Neutrophil (primary cell): ENCODE results near the gene SHPK.

Experiments
- H3K27ac ChIP-seq: fragments of 200-600 bp; sonication (generic); 2 replicates; pipeline ENCODE4 v1.5.1; 2016; ENCODE audit warnings: mild to moderate bottlenecking, moderate library complexity
- H3K27me3 ChIP-seq: fragments of 200-600 bp; sonication (generic); 2 replicates; pipeline ENCODE4 v1.6.0; 2016; ENCODE audit warnings: mild to moderate bottlenecking
- H3K36me3 ChIP-seq: fragments of 200-600 bp; sonication (generic); 2 replicates; pipeline ENCODE4 v1.5.1; 2017
- H3K4me1 ChIP-seq, 2 experiments: fragments of 200-600 bp in 1 of 2; sonication (generic) in 1 of 2; 1 replicate in 1 of 2; 2 replicates in 1 of 2; pipeline versions ENCODE4 v1.5.1 to v1.6.1; 2013 to 2016; ENCODE audit warnings: low read depth in 1 of 2, low read length in 1 of 2, mild to moderate bottlenecking in 1 of 2, moderate library complexity in 1 of 2; ENCODE audit not compliant: control insufficient read depth in 1 of 2, insufficient read depth in 1 of 2
- H3K4me3 ChIP-seq, 2 experiments: fragments of 200-600 bp in 1 of 2; sonication (generic) in 1 of 2; 1 replicate in 1 of 2; 2 replicates in 1 of 2; pipeline ENCODE4 v1.5.1; 2013 to 2016; ENCODE audit warnings: low read depth in 1 of 2, low read length in 1 of 2, mild to moderate bottlenecking in 1 of 2, moderate library complexity in 1 of 2
- H3K9me3 ChIP-seq: fragments of 200-600 bp; sonication (generic); 2 replicates; pipeline ENCODE4 v1.5.1; 2016
- TF ChIP-seq, protein P1 (sequence below): fragments of 200-600 bp; sonication (generic); IDR thresholded peaks from 2 replicates; pipeline ENCODE4 v1.5.1; 2016; ENCODE audit warnings: antibody characterized with exemption

Gene SHPK

DNA sequence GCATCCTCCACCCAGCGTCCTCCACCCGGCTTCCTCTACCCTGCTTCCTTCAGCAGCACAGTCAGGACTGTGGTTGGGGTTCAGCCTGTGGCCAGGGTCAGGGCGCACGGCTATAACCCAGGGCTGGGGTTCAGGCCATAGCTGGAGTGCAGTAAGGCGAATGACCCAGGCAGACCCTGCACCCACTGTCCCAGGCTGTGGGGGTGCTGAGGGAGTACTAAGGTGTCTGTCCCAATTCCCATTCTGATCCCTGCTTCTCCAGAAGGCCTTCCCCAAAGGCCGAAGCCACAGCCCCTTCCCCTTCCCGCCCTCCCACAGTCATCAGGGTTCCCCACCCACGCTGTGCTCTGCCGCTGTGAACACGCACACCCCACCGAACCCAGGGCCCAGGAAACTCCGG is 45.0 kb upstream of the SHPK start:
- no peaks in the 10 kb centered on the region for H3K36me3 ChIP-seq
- H3K27me3 ChIP-seq, result peaks cover 14% of the 10 kb centered on the region
- H3K9me3 ChIP-seq, result no peaks in the 10 kb centered on the region
- H3K27ac ChIP-seq, result no peak overlapping the region
- H3K4me1 ChIP-seq, result peaks cover 0 to 4% of the 10 kb centered on the region in 2 experiments
- no peak overlapping the region for H3K4me3 ChIP-seq
- TF ChIP-seq, protein P1, sequence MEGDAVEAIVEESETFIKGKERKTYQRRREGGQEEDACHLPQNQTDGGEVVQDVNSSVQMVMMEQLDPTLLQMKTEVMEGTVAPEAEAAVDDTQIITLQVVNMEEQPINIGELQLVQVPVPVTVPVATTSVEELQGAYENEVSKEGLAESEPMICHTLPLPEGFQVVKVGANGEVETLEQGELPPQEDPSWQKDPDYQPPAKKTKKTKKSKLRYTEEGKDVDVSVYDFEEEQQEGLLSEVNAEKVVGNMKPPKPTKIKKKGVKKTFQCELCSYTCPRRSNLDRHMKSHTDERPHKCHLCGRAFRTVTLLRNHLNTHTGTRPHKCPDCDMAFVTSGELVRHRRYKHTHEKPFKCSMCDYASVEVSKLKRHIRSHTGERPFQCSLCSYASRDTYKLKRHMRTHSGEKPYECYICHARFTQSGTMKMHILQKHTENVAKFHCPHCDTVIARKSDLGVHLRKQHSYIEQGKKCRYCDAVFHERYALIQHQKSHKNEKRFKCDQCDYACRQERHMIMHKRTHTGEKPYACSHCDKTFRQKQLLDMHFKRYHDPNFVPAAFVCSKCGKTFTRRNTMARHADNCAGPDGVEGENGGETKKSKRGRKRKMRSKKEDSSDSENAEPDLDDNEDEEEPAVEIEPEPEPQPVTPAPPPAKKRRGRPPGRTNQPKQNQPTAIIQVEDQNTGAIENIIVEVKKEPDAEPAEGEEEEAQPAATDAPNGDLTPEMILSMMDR, result no peak

DNA sequence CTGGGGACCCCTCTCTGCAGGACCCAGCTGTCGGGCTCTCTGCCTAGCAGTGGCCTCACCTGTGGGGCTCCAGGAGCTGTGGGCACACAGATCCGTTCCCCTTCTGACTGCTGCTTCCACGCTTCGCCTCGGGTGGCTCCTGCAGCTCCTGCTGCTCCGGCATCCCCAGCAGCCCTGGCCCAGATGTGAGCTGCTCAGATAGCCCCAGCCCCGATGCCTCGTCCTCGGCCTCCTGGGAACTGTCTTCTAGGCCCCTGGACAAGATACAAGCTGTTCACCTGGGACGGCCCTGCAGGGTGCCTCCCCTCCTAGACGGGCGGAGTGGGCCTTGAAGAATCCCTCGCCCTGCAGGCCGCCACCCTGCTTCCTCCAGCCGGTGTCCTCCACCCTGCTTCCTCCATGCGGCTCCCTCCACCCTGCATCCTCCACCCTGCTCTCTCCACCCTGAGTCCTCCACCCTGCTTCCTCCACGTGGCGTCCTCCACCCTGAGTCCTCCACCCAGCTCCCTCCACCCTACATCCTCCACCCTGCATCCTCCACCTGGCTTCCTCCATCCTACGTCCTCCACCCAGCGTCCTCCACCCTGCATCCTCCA is 43.6 kb upstream of the SHPK start:
- H3K36me3 ChIP-seq, result no peaks in the 10 kb centered on the region
- no peaks in the 10 kb centered on the region for H3K9me3 ChIP-seq
- H3K27ac ChIP-seq, result no peak overlapping the region
- H3K4me3 ChIP-seq, result no peak overlapping the region
- TF ChIP-seq, protein P1, result no peak
- H3K27me3 ChIP-seq, result peaks cover 7% of the 10 kb centered on the region
- H3K4me1 ChIP-seq, result peaks cover 0 to 4% of the 10 kb centered on the region in 2 experiments

DNA sequence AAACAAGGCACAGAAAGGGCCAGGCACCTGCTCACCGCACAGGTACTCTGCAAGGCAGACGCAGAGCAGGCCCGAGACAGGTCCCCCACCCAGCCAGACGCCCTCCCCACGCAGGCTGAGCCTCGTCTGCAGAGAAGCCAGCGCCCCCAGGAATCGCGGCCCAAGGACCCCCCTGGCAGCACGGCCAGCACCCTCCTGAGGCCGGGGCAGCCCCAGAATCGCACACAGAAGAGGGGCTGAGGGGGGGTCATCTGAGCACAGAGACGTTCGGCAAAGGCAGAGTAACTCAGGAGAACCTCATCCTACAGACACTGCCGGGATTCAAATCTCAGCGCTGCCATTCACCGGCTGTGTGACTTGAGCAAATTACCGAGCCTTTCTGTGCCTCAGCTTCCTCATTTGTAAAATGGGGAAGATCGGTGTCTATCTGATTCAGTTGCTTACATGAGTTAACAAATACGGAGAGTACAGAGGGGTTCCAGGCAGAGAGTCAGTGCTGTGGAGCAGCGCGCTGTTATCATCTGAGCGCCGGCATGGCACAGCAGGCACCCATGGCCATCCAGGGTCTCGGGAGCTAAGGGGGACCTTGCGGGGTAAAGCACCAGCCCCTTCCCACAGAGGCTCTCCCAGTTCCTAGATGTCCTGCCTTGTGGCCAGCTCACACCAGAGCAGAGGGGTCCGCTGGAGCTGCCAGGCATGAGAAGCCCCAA is 42.9 kb upstream of the SHPK start:
- TF ChIP-seq, protein P1, result no peak
- Histone ChIP-seq H3K36me3 (no peaks in the 10 kb centered on the region), H3K4me3 (no peak overlapping the region)

DNA sequence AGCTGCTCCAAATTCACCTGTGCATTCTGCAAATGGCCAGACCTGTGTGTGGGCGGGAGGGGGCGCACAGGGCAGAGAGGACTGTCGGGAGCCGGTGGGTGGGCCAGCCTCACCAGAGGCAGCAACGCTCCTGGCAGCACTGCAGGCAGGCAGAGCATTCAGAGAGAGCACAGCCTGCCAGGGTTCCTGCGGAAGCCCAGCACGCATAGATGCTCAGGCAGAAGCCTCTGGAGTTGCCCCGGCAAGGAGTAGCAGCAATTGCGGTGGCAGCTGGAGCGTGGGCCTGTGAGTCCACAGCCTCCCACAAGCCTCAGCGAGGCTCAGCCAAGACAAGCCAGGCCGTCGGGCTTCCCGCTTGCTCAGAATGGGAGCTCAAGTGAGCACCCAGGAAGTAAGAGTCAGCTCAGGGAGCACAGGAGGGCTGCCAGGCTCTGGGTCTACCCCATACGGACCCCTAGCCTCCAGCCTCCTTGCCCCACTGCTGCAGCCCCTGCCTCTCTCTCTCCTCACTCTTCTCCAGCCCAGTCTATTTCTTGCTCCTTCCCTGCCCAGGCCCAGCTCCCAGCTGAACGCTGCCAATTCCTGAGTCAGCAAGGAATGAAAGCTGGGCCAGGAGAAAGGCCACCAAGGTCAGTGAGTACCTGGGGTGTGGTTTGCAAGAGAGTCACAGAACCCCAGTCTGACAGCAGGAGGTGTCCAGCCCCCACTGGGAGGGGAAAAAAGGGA is 42.2 kb upstream of the SHPK start:
- H3K27ac ChIP-seq, result no peak overlapping the region
- TF ChIP-seq, protein P1, result no peak
- H3K36me3 ChIP-seq, result no peaks in the 10 kb centered on the region

More for the DNA sequence above, 42.9 kb upstream of the SHPK start:
- Histone ChIP-seq H3K9me3 (no peaks in the 10 kb centered on the region), H3K27ac (no peak overlapping the region), H3K27me3 (peaks cover 1% of the 10 kb centered on the region), H3K4me1 (peaks cover 0 to 4% of the 10 kb centered on the region in 2 experiments)

DNA sequence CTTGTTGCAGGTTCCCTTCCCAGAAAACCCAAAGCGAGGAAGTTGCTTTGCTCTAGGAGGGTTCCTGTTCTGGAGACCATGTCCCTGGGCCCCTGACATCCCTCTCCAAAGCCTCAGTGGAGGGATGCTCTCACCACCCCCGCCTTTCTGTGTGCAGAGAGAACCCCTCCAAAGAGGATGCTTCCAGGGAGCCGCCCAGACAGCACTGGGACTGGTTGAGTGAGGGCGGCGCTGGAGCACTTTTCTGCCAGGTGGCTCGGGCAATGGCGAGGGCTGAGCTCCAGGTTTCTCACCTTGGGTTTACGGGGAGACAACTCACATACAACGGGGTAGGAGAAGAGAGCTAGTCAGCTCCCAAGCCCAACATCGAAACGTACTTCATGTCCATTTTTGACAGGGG is 39.8 kb upstream of the SHPK start:
- H3K9me3 ChIP-seq, result no peaks in the 10 kb centered on the region
- no peaks in the 10 kb centered on the region for H3K27me3 ChIP-seq

More for the DNA sequence above, 42.2 kb upstream of the SHPK start:
- Histone ChIP-seq H3K27me3 (no peaks in the 10 kb centered on the region), H3K9me3 (no peaks in the 10 kb centered on the region), H3K4me3 (no peak overlapping the region), H3K4me1 (peaks cover 0 to 4% of the 10 kb centered on the region in 2 experiments)

More for the DNA sequence above, 39.8 kb upstream of the SHPK start:
- Histone ChIP-seq H3K4me1 (no peaks in the 10 kb centered on the region), H3K4me3 (no peak overlapping the region), H3K36me3 (no peaks in the 10 kb centered on the region), H3K27ac (no peak overlapping the region)
- TF ChIP-seq, protein P1, result no peak
